A673 (cell line): ENCODE results near the gene ELFN1. TPM values are rescaled to one million over a fixed set of nuclear protein-coding genes. Genes with fewer than 3 reads are reported as not detected.

ENCODE experiments used
- BruUV-seq: library from RNA; stranded (reverse); fragments of 400-500 nt; replicated peaks from 2 replicates; lab custom pipeline; 2021; lab: Mats Ljungman, UMichigan
- CTCF ChIA-PET: fragments of 300-600 bp; sonication (Branson Sonifier 250); formaldehyde crosslinking; loops from one replicate; lab custom pipeline; 2022; ENCODE audit warnings: antibody characterized with exemption; lab: Charles Lee
- POLR2A ChIA-PET: fragments of 300-600 bp; sonication (Branson Sonifier 250); formaldehyde crosslinking; loops from one replicate; lab custom pipeline; 2022; ENCODE audit warnings: antibody characterized with exemption; ENCODE audit not compliant: low non-redundant PET; lab: Charles Lee
- DNase-seq: peaks from one replicate; pipeline ENCODE4 v3.0.0-alpha.2; 2015; ENCODE audit warnings: low spot score
- H3K27ac ChIP-seq: fragments of 200-600 bp; sonication (generic); 2 replicates; pipeline ENCODE4 v1.5.1; 2016; ENCODE audit warnings: mixed run types, low read depth, mild to moderate bottlenecking, mixed read lengths, antibody characterized with exemption, low read length; ENCODE audit not compliant: poor library complexity, severe bottlenecking
- H3K27me3 ChIP-seq: fragments of 200-600 bp; sonication (generic); replicated peaks from 2 replicates; pipeline ENCODE4 v1.6.1; 2017; ENCODE audit warnings: mixed run types, low read depth, mild to moderate bottlenecking, mixed read lengths, antibody characterized with exemption, low read length; ENCODE audit not compliant: insufficient read depth, poor library complexity
- H3K36me3 ChIP-seq: fragments of 200-600 bp; sonication (generic); 2 replicates; pipeline ENCODE4 v1.6.1; 2016; ENCODE audit warnings: mixed run types, mild to moderate bottlenecking, mixed read lengths, antibody characterized with exemption, low read length; ENCODE audit not compliant: insufficient read depth, poor library complexity, severe bottlenecking
- H3K4me1 ChIP-seq: fragments of 200-600 bp; sonication (generic); 2 replicates; pipeline ENCODE4 v1.6.1; 2017; ENCODE audit warnings: mixed run types, mild to moderate bottlenecking, mixed read lengths, antibody characterized with exemption, low read length; ENCODE audit not compliant: insufficient read depth, poor library complexity, severe bottlenecking
- H3K4me3 ChIP-seq: fragments of 200-600 bp; sonication (generic); 2 replicates; pipeline ENCODE4 v1.5.1; 2016; ENCODE audit warnings: low read depth, mixed run types, mild to moderate bottlenecking, mixed read lengths, low read length; ENCODE audit not compliant: poor library complexity, severe bottlenecking
- H3K9me3 ChIP-seq: fragments of 200-600 bp; sonication (generic); 2 replicates; pipeline ENCODE4 v1.6.1; 2016; ENCODE audit warnings: mixed run types, low read depth, mild to moderate bottlenecking, mixed read lengths, antibody characterized with exemption, low read length; ENCODE audit not compliant: poor library complexity, severe bottlenecking
- CTCF ChIP-seq: fragments of 300-800, 200-600 bp; sonication (generic); conservative IDR thresholded peaks from 2 replicates; pipeline ENCODE4 v1.5.1; 2017; ENCODE audit warnings: low read depth, mild to moderate bottlenecking, antibody characterized with exemption, low read length, moderate library complexity, mixed read lengths
- EZH2 ChIP-seq: fragments of 200-600 bp; sonication (generic); IDR thresholded peaks from 2 replicates; pipeline ENCODE4 v1.6.1; 2017; ENCODE audit warnings: borderline replicate concordance, low read depth, mild to moderate bottlenecking, mixed read lengths, antibody characterized with exemption, low read length; ENCODE audit not compliant: poor library complexity, severe bottlenecking
- intact Hi-C: fragments of 100-400 bp; cut with micrococcal nuclease; formaldehyde crosslinking; loops from one replicate; pipeline ENCODE4 v1.10.0; 2022; ENCODE audit not compliant: unreplicated experiment
- total RNA-seq: library from RNA; stranded (reverse); gene quantifications from 2 replicates; pipeline ENCODE4 v1.2.3, GENCODE V29; 2021

The ELFN1 gene
- total RNA-seq, 1 experiment from 2014 or later: not detected

- Histone ChIP-seq H3K27me3 (peaks cover 7% of the 10 kb centered on the region), H3K27ac (no peak overlapping the region), H3K4me1 (peaks cover 8% of the 10 kb centered on the region), H3K36me3 (no peaks in the 10 kb centered on the region), H3K9me3 (no peaks in the 10 kb centered on the region), H3K4me3 (no peak overlapping the region)
- BruUV-seq: no TSS peak
- no peak for DNase-seq
- ChIA-PET POLR2A (no interaction called here), CTCF (no interaction called here)
- TF ChIP-seq EZH2 (no peak), CTCF (no peak)
- intact Hi-C loops: no loop called here
Observed at GRCh38 chr7:1747004-1747801, 77.1 kb downstream of the ELFN1 start.

- H3K9me3 ChIP-seq: no peaks in the 10 kb centered on the region
- no peak overlapping the region for H3K27ac ChIP-seq
- H3K36me3 ChIP-seq: no peaks in the 10 kb centered on the region
- no peak for TF ChIP-seq CTCF
- ChIA-PET CTCF (no interaction called here), POLR2A (no interaction called here)
- no peaks in the 10 kb centered on the region for H3K4me1 ChIP-seq
- peaks cover 12% of the 10 kb centered on the region for H3K27me3 ChIP-seq
- intact Hi-C loops: no loop called here
- no peak for DNase-seq
- BruUV-seq: no TSS peak
- H3K4me3 ChIP-seq: no peak overlapping the region
Observed at GRCh38 chr7:1748076-1748838, 78.2 kb downstream of the ELFN1 start.

- intact Hi-C loops: no loop called here
- POLR2A ChIA-PET: no interaction called here
- Histone ChIP-seq H3K27me3 (peaks cover 16% of the 10 kb centered on the region), H3K27ac (no peak overlapping the region), H3K4me3 (no peak overlapping the region), H3K4me1 (no peaks in the 10 kb centered on the region), H3K36me3 (no peaks in the 10 kb centered on the region), H3K9me3 (no peaks in the 10 kb centered on the region)
- no peak for DNase-seq
- CTCF ChIA-PET: no interaction called here
- TF ChIP-seq CTCF (no peak), EZH2 (no peak)
- BruUV-seq: no TSS peak
Observed at GRCh38 chr7:1748839-1749173, 78.7 kb downstream of the ELFN1 start.
